DND-41 (cell line): ENCODE data around the gene CERS2.

Experiments
- CTCF ChIP-seq: IDR thresholded peaks from 2 replicates; pipeline ENCODE4 v1.5.1; 2012; ENCODE audit warnings: borderline replicate concordance, low read length, moderate library complexity, mild to moderate bottlenecking; ENCODE audit not compliant: poor library complexity, severe bottlenecking; ENCODE audit errors: extremely low read depth
- EZH2 ChIP-seq: IDR thresholded peaks from 3 replicates; pipeline ENCODE4 v1.6.1; 2012; ENCODE audit warnings: borderline replicate concordance, low read depth, mild to moderate bottlenecking, moderate library complexity, low read length, inconsistent platforms; ENCODE audit not compliant: severe bottlenecking

- no peak for TF ChIP-seq CTCF
- no peak for TF ChIP-seq EZH2
These were observed 24.5 kb upstream of the CERS2 start for GRCh38 chr1:150999051-150999674.
